SKM-1 (cell line): ENCODE results near the gene HEPACAM.
A peak's percentile ranks its signal among the peaks of the same experiment; 100 is the strongest.
"Not testable (repeated sequence)": the region's sequence is repeated elsewhere in the genome, so short reads cannot be mapped to it uniquely, and the experiment has no call there.

ENCODE experiments used
- DNase-seq: peaks from one replicate; lab custom pipeline; 2025; ENCODE audit not compliant: unreplicated experiment; lab: John Stamatoyannopoulos, UW

The HEPACAM gene, protein sequence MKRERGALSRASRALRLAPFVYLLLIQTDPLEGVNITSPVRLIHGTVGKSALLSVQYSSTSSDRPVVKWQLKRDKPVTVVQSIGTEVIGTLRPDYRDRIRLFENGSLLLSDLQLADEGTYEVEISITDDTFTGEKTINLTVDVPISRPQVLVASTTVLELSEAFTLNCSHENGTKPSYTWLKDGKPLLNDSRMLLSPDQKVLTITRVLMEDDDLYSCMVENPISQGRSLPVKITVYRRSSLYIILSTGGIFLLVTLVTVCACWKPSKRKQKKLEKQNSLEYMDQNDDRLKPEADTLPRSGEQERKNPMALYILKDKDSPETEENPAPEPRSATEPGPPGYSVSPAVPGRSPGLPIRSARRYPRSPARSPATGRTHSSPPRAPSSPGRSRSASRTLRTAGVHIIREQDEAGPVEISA

DNA sequence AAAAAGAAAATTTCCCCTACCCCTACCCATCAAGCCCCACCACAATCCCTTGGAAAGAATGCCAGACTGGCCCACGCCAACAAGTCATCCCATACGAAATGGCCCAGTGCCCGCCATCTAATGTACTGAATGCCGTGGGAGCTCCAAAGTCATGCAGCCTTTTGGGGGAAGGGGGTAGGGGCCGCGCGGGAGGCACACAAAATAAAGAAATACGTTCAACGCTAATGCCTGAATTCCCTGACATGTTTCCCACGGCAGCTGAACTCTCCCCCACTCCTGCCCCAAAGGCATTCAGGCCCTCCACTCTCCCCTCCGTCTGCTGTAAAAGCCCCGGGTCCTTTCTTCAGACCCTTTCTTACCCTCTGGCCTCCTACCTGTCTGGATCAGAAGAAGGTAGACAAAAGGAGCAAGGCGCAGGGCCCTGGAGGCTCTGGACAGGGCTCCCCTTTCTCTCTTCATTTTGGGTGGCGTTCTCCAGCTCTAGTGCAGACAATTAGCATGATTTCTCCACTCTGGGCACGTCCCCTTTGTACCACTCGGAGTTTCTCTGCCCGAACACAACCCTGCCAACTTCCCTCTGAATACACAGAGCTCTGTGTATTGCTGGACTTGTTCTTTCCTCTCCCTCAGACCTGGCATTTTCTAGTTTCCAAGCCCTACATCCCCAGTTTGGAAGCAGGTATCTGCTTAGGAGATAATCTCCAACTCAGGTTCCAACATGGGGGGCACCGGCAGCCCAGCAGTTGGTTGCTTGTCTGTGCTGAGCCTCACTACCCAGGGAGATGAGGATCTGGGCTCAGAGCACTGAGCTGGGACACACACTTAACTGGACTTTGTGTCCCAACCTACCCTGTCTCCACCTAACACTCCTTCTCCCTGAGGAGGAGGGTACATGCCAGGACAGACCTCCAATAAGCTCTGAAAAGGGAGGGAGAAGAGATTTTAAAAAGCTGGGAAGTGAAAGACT lies at the start of gene HEPACAM:
TSS of gene HEPACAM (minus strand) at position 500 of the 967 bp plus-strand sequence. CDS start at position 459, 41 bp downstream.
- DNase-seq: no peak

DNA sequence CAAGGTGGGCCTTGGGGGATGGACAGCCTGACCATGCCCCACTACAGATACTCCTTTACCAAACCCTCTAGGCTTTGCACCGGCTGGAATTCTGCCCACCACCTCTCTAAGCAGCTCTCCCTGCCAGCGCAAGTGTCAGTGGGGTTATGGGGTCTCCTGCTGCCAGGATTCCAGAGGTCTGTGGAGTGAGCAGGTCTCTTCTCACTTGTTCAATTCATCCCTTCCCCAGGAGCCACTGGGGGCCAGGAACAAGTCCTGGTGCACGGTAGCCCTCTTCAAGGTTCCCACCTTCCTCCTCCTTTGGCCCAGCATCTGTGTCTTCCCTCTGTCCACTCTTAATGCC lies 48.6 kb upstream of the HEPACAM start:
- no peak for DNase-seq

DNA sequence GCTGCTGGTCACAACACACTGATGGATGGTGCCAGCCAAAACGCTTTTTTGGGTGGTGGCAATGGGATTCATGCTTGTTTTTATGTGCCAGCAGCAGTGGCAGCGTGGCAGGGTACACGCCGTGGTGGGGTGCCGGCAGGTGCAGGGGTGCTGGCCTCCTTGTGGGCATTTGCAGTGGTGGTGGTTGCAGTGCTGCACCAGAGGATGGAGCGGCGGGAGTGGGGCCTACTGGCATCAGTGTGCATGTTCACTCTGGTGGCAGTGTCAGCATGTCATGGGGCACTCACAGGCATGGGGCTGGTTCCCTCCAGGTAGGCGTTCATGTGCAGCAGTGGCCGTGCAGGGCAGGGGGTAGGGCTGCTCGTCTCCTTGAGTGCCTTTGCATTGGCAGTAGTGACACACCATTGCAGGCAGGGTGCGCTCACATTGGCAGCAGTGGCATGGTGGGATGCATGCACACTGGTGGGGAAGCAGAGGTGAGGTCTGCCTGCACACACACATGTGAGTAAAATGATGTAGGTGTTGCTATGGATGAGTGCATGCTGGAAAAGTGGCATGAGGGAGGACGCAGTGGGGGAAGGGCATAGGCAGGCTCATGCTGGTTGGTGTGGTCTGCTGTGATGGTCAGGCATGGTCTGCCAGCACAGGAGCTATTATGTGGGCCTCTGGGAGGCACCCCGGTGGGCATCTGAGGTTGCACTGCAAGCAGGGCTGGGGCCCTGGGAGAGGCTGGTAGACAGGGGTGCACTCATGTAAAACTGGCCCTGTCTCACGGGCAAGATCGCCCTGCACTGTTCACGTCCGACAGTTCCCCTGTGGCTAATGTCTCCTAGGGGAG lies 48.0 kb upstream of the HEPACAM start:
- no peak for DNase-seq

DNA sequence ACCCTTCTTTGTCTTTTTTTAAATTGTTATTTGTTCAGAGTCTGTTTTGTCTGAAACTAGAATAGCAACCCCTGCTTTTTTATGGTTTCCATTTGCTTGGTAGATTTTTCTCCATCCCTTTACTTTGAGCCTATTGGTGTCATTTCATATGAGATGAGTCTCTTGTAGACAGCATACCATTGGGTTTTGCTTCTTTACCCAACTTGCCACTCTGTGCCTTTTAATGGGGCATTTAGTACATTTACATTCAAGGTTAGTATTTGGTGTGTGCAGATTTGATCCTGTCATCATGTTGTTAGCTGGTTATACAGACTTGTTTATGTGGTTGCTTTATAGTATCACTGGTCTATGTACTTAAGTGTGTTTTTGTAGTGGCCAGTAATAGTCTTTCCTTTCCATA lies 46.2 kb upstream of the HEPACAM start:
- DNase-seq: no peak

DNA sequence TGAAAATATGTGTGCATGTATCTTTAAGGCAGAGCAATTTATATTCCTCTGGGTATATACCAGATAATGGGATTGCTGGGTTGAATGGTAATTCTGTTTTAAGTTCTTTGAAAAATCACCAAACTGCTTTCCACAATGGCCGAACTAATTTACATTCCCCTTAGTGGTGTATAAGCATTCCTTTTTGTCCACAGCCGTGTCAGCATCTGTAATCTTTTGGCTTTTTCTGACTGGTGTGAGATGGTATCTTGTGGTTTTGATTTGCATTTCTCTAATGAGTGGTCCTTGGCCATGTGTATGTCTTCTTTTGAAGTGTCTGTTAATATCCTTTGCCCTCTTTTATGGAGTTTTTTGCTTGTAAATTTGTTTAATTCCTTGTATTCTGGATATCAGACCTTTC lies 42.5 kb upstream of the HEPACAM start:
- DNase-seq: no peak

DNA sequence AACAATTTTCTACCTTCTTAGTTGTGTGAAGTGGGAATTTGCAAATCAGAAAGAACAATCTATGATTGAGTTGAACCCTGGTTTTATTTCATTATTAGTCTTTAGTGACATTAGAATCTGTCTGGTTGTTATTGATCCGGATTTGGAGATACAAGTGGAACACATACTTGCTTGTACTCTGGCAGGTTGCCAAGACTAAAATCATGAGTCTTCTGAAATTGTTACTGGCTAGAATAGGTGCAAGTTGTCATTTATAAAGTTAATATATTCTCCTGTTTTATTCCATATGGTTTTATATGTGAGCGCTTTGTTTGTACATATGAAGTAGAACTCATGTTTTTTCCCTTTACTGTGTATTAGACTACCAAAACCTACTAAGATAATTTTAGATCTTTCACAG lies 41.2 kb upstream of the HEPACAM start:
- DNase-seq: no peak

DNA sequence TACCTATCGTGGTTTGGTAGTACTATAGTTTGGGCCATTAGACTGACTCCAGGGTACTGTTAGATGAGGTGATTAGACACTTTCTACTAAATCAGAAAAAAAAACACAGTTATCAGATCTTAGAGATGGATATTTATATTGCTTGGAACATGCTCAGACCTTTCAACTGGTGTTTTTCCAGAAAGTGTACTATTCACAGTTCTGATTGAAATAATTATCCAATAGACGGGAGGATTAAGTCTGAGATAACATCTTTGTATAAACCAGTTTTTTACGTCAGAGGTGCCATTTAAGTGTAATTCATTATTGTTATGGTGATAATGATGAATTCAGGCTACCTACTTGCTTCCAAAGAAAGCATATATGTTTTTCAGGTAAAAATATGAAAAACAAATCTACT lies 40.7 kb upstream of the HEPACAM start:
- DNase-seq: no peak

DNA sequence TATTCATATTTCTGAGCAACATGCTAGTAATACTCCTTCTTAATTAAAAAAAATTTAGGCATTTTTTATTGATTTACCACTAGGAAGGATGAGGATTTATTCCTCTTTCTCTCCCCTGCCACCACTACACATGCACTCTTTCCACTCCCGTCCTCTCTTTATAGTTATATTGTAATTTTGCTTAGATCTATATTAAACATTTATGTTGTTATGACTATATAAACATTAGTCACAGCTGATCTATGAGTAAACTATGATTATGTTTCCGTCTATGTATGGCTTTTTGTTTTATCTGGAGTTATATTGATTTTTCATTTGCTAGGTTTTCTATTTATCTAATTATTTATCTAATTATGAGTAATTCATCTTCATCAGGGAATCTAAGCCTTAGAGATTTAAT lies 36.0 kb upstream of the HEPACAM start:
- DNase-seq: no peak

DNA sequence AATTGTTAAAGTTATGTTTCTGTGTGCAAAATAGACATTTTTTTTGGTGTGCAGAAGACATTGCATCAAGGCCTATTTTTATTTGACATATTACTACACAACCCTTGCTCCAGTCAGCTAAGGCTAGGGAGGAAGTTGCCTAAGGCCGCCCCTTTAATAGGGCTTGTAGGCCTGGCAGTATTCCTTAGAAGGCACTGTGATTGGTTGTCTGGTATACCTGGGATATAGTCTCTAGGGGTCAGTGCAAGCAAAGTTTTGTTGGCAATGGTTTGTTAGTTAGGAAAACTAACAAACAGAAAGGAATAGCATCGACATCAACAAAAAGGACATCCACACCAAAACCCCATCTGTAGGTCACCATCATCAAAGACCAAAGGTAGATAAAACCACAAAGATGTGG lies 35.1 kb upstream of the HEPACAM start:
- DNase-seq: peak; percentile 21

DNA sequence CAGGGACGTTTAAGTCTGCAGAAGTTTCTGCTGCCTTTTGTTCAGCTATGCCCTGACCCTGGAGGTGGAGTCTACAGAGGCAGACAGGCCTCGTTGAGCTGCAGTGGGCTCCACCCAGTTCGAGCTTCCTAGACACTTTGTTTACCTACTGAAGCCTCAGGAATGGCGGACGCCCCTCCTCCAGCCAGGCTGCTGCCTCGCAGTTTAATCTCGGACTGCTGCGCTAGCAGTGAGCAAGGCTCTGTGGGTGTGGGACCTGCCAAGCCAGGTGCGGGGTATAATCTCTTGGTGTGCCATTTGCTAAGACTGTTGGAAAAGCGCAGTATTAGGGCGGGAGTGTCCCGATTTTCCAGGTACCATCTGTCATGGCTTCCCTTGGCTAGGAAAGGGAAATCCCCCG lies 32.4 kb upstream of the HEPACAM start:
- not testable (repeated sequence) for DNase-seq

DNA sequence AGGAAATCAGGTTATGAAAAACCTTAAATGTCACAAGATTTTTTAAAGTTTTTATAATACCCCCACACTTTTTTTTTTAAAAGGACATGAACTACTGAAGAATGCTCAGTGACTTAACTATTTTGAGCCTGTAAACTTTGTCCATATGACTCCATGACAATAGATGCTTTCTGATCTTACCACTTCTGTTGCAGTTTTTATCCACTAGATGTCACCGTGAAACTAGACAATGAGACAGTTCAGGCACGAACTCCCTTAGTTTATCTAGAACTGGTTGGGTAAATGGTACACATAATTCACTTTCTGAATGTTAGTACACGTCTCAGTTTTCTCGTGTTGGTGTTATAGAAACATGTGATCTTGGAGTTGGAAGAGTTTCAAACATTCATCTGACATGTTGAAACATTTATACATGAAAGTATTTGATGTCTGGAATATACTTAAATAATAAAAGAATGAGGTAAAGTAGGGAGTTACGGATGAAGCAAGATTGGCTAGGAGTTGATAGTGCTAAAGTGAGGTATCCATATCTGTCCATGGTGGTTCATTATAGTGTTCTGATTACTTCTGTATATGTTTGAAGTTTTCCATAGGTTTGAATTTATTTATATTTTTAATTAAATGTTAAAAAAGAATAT lies 26.2 kb upstream of the HEPACAM start:
- peak; percentile 77 for DNase-seq

DNA sequence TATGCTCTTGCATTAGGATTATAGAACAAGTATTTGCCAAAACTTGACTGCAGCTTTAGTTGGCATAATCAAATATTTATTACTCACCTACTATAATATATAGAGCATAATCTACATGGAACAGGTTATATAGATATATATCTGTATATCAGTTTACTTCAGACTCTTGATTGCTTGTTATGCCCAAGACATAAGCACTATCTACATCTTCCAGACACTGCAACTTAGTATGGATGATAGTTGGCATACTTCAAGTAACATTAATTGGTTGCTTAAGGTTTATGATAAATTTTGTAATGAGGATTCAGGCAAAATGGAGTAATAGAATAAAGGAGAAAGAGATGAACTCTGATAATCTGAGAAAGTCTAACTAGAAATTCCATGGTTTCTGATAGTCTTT lies 19.2 kb upstream of the HEPACAM start:
- DNase-seq: no peak

DNA sequence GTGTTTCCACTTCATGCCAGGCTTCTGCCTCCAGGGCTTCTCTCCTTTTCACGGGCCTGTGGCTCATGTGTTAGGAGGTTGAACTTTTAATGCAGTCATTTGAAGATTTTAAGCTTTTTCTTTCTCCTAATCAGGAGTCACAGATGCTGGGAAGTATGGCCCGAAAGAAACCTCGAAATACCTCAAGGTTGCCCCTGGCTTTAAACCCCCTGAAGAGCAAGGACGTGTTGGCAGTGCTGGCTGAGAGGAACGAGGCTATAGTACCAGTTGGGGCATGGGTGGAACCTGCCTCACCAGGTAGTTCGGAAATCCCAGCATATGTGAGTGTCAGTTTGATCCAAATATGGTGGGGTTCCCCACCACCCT lies 18.7 kb upstream of the HEPACAM start:
- DNase-seq: no peak

DNA sequence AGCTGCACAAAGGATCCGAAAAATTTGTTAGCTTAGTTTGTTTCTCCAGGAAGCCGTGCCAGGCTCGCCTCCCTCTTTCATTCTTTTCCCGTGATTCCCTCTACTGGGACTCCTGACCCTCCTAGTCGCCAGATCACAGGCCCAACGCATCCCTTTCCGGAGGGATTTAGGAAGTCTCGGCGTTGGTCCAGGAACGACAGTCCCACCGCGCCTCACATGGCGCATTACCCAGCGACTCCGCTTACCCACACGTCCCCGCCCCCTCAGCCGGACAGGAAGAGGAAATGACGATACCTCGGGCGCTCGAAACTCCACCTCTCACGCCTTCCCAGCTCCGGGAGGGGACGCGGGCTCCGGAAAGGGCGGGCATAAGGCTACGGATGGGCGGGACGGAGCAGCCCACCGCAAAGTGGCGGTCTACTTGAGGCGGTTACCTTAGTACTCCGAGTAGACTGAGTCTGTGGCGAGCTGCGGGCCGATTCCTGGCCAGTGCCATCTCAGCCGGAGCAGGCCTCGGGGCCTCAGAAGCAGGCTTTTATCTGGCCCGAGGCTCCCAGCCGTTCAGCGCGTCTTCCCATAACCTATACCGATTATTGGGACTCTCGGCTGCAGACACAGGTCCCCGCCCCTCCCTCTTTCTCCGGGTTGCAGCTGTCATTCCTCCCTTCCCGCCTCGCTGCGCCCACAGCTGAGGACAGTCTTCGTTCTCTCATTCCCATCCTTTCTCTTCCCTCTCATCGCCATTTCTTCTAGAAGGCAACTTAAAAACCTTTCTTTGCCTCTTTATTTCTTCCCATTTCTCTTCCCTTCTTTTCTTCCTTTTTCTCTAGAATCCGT lies 18.1 kb upstream of the HEPACAM start, which contains the start of gene CCDC15:
TSS of gene CCDC15 (plus strand) at position 450 of the 837 bp plus-strand sequence. CDS start 531 bp downstream, outside the sequence.
- peak; percentile 92 for DNase-seq

DNA sequence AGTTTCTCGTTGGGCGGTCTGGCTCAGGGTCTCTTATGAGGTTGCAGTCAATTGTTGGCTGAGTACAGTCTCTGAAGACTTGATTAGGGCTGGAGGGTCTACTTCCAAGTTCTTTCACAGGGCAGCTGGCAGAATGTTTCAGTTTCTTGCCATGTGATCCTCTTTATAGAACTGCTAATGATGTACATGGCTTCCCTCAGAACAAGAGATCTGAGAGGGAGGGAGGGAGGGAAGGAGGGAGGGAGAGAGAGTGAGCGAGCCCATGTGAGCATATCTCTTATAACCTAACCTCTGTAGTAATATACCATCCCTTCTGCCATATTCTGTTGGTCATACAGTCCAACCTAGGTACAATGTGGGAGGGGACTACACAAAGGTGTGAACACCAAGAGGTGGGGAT lies 15.5 kb upstream of the HEPACAM start:
- DNase-seq: no peak

DNA sequence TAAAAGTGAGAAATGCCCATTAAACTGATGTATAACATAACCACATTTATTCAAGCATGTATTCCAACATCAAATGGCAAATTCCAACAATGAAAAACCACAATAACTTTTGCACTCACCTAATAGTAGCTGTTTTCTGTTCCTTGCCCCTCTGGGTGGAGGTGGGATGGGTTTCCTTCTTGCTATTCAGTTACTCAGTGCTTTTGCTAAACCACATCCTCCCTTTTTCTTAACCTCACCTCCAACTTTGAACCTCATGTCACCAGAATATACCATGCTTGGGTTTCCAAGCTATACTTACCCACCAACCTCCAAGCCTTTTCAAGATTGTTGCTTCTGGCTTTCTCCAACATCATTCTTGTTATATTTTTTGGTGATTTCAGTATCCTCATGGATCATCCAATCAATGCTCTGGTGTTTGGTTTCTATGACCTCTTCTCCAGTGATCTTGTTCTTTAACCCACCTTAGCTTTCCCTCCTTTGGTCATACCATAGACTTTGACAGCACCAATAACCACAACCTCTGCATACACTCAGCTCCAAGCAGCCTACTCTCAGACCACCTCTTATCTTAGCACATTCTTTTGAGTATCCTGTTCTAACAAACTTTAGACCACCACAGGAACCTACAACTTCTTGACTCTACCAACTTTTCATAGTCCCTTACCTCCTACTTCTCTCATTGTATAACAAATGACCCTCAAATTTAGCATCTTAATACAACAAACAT lies 14.9 kb upstream of the HEPACAM start:
- no peak for DNase-seq

DNA sequence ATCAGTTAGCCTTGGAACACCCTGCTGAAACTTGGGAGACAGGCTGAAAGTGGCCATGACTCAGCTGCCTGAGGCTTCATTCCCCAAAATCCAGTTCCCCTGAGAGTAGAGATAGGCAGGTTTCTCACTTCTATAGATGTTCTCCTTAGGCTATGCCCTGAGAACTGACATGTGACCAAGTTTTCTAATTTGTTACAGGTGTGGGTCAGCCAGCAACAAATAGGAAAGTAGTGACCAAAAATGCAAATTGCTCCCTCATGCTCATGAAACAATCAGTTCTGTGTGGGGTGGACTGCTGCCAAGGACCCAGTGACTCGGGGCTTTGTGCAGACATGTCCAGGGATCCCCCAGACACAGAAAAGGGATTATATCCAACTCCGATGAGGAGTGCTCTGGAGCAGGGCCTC lies 10.9 kb upstream of the HEPACAM start:
- DNase-seq: no peak

DNA sequence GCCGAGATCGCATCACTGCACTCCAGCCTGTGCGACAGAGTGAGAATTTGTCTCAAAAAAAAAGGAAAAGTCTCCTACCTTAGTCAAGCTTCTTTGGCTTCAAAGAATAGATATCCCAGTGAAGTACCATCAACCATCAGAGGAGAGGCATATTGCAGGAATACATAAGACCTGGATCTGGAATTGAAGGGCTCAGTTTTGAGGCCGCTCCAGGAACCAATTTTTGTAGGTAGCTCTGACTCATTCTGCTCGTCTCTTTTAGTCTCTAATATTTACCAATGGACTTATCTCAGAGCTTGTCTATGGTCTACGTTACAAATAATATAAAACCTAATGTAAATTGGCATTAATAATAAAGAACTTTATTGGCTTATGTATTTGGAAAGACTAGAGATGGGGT lies 10.0 kb upstream of the HEPACAM start:
- no peak for DNase-seq

DNA sequence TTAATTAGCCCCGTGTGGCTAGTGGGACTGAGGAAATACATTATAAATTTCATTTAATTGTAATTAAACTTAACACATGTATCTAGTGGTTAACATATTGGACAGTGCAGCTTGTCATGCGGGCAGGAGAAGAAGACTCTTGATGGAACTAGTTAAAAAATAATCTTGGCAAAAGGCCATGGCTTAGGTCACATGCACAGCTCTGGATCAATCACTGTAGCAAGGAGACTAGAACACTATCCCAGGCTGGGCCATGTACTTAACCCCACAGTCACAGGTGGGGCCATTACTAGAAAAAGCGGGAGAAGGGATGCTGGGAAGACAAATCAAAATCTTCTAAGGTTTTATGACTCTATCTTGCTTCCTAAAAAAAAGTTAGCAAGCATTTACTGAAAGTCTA lies 8.7 kb upstream of the HEPACAM start:
- no peak for DNase-seq
